NCI-H748 (cell line): ENCODE data around the gene IL17C.
A peak's percentile ranks its signal among the peaks of the same experiment; 100 is the strongest.

Experiments
- DNase-seq: peaks from one replicate; lab custom pipeline; 2025; ENCODE audit not compliant: unreplicated experiment; lab: John Stamatoyannopoulos, UW

The IL17C gene

GRCh38 chr16:88643644-88643932, 5.2 kb downstream of the IL17C start:
- no peak for DNase-seq

DNA sequence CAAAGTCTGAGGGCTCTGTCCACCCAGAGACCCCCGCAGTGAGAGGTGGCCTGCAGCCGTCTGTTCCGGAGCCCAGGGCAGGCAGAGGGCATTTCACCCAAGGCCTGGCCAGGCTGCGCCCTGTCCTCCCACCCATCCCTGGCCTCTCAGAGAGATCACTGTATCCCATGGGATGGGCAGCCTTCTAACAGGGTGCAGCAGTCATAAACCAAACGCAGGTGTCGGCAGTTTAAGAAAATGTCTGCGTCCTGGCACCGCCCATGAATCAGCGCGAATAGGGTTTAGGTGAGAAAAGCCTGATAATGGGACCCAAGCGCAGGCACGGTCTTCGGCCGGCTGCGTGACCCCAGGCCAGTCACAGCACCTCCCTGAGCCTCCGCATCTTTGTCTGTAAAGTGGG, 7.1 kb downstream of the IL17C start:
- no peak for DNase-seq

GRCh38 chr16:88645941-88646340, 7.6 kb downstream of the IL17C start:
- DNase-seq: no peak

DNA sequence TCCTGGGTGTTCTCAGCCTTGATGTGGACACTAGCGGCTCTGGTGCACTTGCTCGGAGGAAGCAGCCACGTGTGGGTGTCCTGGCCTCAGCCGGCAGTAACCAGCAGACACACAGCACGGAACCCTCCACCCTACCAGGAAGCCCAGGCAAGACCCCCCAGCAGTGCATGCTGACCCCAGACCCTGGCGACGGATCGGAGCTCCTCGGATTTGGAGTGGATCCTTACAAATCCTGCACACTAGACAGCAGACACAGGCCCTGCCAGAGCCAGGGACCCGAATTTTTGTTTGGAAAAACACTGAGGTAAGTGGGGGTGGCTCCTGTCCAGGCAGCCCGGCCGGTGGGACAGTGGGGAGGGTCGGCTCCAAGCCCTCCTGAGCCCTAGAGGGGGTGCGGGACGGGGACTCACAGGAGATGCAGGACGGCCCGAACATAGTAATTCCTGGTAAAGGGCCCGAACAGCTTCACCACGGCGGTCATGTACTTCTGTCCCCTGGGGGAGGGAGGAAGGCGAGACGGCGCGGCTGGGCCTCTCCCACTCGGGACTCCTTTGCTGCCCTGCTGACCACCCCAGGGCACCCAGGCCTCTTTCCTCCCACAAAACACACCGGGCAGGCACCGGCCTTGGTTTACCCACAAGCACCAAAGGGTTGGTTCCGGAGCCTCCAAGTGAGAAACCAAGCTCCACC, 8.1 kb downstream of the IL17C start:
- DNase-seq: no peak

GRCh38 chr16:88647178-88648070, 9.1 kb downstream of the IL17C start:
- no peak for DNase-seq

DNA sequence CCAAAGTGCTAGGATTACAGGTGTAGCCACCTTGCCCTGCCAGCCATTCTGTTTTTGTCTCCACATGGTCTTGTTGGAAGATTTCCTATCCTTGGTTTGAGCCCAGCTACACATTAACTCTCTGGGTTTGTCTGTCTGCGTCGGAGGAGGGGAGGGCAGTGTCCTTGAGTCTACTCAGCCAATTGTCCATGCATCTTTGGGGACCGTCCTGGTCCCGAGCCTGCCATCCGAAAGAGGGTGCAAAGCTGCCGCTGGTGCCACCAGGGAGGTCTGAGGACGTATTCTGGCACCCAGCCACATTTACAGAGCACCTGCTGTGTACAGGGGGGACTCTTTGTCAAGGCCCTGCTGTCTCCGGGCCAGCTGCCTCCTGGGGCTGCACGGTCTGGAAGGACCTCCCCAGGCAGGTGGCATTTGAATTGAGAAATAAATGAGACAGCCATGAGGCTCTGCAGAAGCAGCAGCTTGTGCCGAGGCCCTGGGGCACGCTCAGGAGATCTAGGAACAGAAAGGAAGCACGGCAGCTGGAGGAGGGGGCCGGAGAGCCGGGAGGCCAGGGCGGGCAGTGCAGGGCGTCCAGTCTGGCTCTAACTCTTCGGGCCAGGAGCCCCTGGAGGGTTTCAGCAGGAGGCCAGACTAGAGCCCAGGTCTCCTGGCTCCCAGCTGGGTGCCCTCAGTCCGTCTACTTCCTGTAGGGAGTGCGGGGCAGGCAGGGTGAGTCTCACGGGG, 11.0 kb downstream of the IL17C start:
- peak; percentile 17 for DNase-seq

DNA sequence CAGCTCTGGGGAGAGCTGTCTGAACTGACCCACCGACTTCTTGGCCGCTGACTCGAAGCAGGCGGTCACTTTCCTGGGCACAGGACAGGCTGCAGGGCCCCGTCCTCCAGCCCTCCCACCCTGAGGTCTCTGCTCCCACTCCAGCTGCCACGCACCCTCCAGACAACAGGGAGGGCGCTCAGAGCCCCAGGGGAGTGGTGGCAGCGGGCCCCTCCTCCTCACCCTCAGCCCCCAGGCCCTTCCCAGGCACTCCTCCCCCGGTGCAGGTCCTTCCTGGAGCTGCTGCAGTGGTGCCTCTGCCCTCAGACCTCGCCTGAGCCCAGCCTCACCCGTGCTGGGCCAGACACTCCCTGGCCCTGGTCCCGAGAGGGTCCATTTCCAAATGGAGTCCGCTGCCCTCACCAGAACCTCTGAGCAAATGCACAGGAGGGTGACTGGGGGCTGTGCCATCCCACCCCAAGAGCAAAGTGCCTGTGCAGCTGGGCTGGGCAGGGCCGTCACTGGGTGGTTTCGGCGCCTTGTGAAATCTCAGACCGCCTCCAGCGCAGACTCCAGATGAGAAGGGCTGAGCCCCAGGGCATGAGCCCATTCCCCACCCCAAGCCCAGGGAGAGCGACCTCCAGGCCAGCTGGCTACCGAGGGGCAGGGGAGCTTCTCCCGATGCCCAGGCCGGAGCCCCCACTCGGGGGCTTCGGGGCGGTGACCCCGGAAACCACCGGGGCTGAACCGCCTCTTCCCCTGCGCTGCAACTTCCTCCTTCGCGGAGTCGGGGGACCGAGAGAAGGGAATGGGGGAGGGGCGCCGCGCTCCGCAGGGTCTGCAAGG, 11.8 kb downstream of the IL17C start:
- no peak for DNase-seq

DNA sequence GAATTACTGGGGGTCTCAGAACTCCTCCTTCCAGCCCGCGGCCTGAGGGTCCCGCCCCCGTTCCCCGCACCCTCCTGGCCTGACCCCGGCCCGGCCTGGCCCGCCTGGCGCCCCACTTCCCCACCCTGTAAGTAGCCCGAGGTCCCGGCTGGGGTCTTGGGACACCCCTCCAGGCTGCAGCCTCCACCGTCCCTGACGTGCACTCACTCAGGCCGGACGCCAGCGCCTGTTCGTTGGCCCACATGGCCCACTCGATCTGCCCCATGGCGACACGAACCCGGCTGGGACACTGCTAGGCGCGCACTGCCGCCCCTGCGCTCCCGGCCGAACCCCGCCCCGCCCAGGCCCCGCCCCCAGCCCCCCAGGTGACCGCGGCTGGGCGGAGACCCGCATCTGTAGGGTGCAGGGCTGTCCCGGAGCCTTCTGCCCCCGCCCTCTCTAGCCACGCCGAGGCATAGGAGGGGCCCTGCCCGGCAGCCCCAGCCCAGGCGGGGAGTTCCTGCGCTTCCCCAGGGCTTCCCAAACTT, 12.4 kb downstream of the IL17C start, which contains the start of gene CYBA:
Gene CYBA (minus strand): TSS at position 305 of the 527 bp plus-strand sequence. CDS start 40 bp downstream, at position 265.
- no peak for DNase-seq

- DNase-seq: peak; percentile 26
Measured at GRCh38 chr16:88651276-88651988, 13.1 kb downstream of the IL17C start.

GRCh38 chr16:88651989-88652761, 13.8 kb downstream of the IL17C start:
- DNase-seq: no peak

- no peak for DNase-seq
Measured at GRCh38 chr16:88652762-88653063, 14.3 kb downstream of the IL17C start.

- no peak for DNase-seq
Measured at GRCh38 chr16:88653101-88653500, 14.7 kb downstream of the IL17C start.

DNA sequence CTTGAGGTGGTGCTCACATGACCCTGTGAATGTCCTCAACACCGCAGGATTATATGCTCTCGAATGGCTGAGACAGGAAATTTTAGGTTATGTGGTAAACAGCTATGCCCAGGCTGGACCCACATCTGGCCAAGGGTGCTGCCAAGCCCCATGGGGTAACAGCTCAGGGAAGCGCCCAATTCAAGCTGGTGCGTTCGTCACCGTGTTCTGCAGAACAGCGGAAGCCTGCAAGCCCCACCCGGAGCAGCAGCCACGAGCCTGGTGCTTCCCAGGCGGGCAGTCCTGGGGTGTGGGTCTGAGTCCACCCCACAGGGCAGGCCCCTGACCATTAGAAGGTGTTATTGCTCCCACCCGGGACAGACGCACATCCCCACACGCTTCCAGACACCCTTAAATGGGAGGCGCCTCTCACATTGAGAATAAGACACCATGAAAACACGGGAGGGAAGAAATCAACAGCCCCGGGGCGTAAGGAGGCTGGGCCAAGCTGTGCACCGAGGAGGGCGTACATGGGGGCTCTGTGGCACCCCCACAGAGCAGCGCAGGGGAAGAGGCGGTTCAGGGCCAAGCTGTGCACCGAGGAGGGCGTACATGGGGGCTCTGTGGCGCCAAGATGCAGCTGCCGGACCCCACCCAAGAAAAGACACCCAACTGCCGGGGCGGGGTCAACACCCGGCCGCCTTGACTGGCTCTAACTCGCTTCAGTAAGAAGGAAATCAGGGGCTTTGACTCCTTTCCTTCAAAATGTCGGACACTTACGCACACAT, 15.4 kb downstream of the IL17C start:
- no peak for DNase-seq

- DNase-seq: no peak
Measured at GRCh38 chr16:88654363-88655052, 16.1 kb downstream of the IL17C start.

- DNase-seq: no peak
Measured at GRCh38 chr16:88655053-88655732, 16.8 kb downstream of the IL17C start.

GRCh38 chr16:88655733-88656281, 17.4 kb downstream of the IL17C start:
- no peak for DNase-seq

DNA sequence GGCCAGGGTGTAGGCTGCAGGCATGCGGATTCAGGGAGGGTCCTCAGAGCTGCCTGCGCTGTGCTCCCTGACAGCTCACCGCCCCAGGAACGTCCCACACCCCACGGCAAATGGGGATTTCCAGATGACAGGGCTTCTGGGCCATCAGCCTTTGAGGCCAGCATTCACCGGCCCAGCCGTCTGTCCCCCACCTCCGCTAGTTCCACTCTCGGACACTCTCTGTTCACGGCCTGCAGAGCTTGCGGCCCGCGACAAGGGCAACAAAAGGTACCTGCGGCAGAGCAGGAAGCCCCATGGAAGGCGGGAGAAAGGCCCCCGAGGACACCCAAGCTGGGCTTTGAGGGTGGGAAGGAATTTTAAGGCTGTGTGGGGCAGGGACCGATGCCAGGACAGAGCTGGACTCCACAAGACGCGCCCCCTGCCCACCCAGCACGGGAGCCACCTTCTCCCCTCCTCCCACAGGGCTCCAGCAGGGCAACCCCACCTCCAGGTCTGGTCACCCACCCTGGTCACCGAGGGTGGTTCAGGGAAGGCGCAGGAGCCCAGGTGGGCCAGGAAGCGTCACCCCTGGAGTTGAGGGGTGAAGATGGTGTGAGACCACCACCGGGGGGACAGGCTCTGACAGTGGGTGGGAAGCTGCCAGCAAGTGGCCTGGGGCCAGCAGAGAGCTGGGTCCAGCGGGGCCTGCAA, 18.1 kb downstream of the IL17C start:
- DNase-seq: no peak
